Measurements from ENCODE around the gene FGA. TPM values are rescaled to one million over a fixed set of nuclear protein-coding genes. Genes with fewer than 3 reads are reported as not detected.

Gene FGA
- total and polyA plus RNA-seq, 9 of the 15 experiments (the other 6 are each of a cell fraction or from before 2014, with no cell fraction given) = 0.04 to 2.5 (median 0.07) TPM; not detected in 5

GRCh38 chr4:154569584-154569983, 21.0 kb downstream of the FGA start:
- Histone ChIP-seq H3K36me3 (ENCODE audit: control insufficient read depth, insufficient read depth, low read length) (no peaks in the 10 kb centered on the region), H2AFZ (ENCODE audit: low read depth, low read length) (peak overlapping the region; percentile 34; the same call in 1 of the 2 replicates), H3K27ac (ENCODE audit: extremely low read depth, low read depth, low read length) (no peak overlapping the region), H4K20me1 (replicated peaks; ENCODE audit: control insufficient read depth, insufficient read depth, low read length) (no peaks in the 10 kb centered on the region), H3K4me2 (ENCODE audit: insufficient read depth, low read length) (no peak overlapping the region), H3K4me3 (no peak overlapping the region), H3K9ac (ENCODE audit: insufficient read depth in 1 of 2, low read depth in 2 of 2, low read length in 2 of 2) (no peak overlapping the region), H3K9me3 (replicated peaks; ENCODE audit: control insufficient read depth, insufficient read depth, low read depth, low read length) (no peaks in the 10 kb centered on the region), H3K79me2 (ENCODE audit: control insufficient read depth, insufficient read depth, low read length) (no peaks in the 10 kb centered on the region), H3K27me3 (ENCODE audit: control insufficient read depth in 2 of 2, insufficient read depth in 2 of 2, low read length in 2 of 2) (no peaks in the 10 kb centered on the region), H3K9me1 (ENCODE audit: control insufficient read depth, insufficient read depth, low read length) (no peaks in the 10 kb centered on the region), H3K4me1 (replicated peaks in 1 of 2; ENCODE audit: control insufficient read depth in 2 of 2, insufficient read depth in 2 of 2, low read length in 2 of 2) (no peaks in the 10 kb centered on the region)
- DNase-seq (ENCODE audit: extremely low read depth in 1 of 4, low spot score in 3 of 4) (no peak), FAIRE-seq (no peak), ATAC-seq (no peak; the same call in 2 of the 3 replicates)
- CTCF ChIA-PET (ENCODE audit: low intra/inter-chr PET ratio) = no interaction called here
- WGBS (ENCODE audit: insufficient coverage, low coverage, missing lambda C conversion rate) = 11% methylated on average over 5 of the region's 5 CpGs
- no TSS peak for BruUV-seq (replicated peaks)
- in situ Hi-C loops (cut with MboI) (no loop called here), intact Hi-C loops (cut with micrococcal nuclease) (no loop called here)
- POLR2A ChIA-PET = interaction anchor here (0.6 to 1.8 kb wide), 3 partner anchors 10 to 17 kb away, joined by 3 to 5 read pairs (median 4); no protein-coding TSS in a partner anchor
- no peak for TF ChIP-seq ZNF830 (CRISPR knock-in tag; IDR thresholded peaks at IDR 0.05)
- no peak for TF ChIP-seq ZEB2 (IDR thresholded peaks at IDR 0.05)
- TF ChIP-seq PATZ1 (CRISPR knock-in tag; IDR thresholded peaks at IDR 0.05; ENCODE audit: borderline replicate concordance) = no peak

- Histone ChIP-seq H4K20me1 (replicated peaks; ENCODE audit: control insufficient read depth, insufficient read depth, low read length) (no peaks in the 10 kb centered on the region), H3K79me2 (ENCODE audit: control insufficient read depth, insufficient read depth, low read length) (no peaks in the 10 kb centered on the region), H3K9ac (ENCODE audit: insufficient read depth in 1 of 2, low read depth in 2 of 2, low read length in 2 of 2) (no peak overlapping the region), H3K27ac (ENCODE audit: extremely low read depth, low read depth, low read length) (no peak overlapping the region), H3K36me3 (ENCODE audit: control insufficient read depth, insufficient read depth, low read length) (no peaks in the 10 kb centered on the region), H3K9me1 (ENCODE audit: control insufficient read depth, insufficient read depth, low read length) (no peaks in the 10 kb centered on the region), H3K4me1 (replicated peaks in 1 of 2; ENCODE audit: control insufficient read depth in 2 of 2, insufficient read depth in 2 of 2, low read length in 2 of 2) (no peaks in the 10 kb centered on the region), H3K4me3 (no peak overlapping the region), H3K9me3 (replicated peaks; ENCODE audit: control insufficient read depth, insufficient read depth, low read depth, low read length) (no peaks in the 10 kb centered on the region), H3K4me2 (ENCODE audit: insufficient read depth, low read length) (no peak overlapping the region), H3K27me3 (ENCODE audit: control insufficient read depth in 2 of 2, insufficient read depth in 2 of 2, low read length in 2 of 2) (no peaks in the 10 kb centered on the region), H2AFZ (ENCODE audit: low read depth, low read length) (peak overlapping the region; percentile 34; the same call in 1 of the 2 replicates)
- no TSS peak for BruUV-seq (replicated peaks)
- in situ Hi-C loops (cut with MboI) = no loop called here
- intact Hi-C loops (cut with micrococcal nuclease) = no loop called here
- ATAC-seq (no peak), DNase-seq (ENCODE audit: extremely low read depth in 1 of 4, low spot score in 3 of 4) (no peak), FAIRE-seq (no peak)
- ChIA-PET POLR2A (interaction anchor here (0.6 to 1.8 kb wide), 3 partner anchors 9 to 17 kb away, joined by 3 to 5 read pairs (median 4); no protein-coding TSS in a partner anchor), CTCF (ENCODE audit: low intra/inter-chr PET ratio) (no interaction called here)
- WGBS (ENCODE audit: insufficient coverage, low coverage, missing lambda C conversion rate) = 4% methylated on average over 3 of the region's 3 CpGs
- TF ChIP-seq ZNF133 (CRISPR knock-in tag; IDR thresholded peaks at IDR 0.05) (no peak), SMARCA5 (IDR thresholded peaks at IDR 0.05) (no peak), ZBTB9 (CRISPR knock-in tag; IDR thresholded peaks at IDR 0.05) (no peak), NBN (IDR thresholded peaks at IDR 0.05; ENCODE audit: low read depth) (no peak), PTRF (tag; IDR thresholded peaks at IDR 0.05) (no peak), ZBED1 (IDR thresholded peaks at IDR 0.05) (no peak), ZNF184 (CRISPR knock-in tag; IDR thresholded peaks at IDR 0.05) (no peak), ZNF384 (IDR thresholded peaks at IDR 0.05; ENCODE audit: low read depth, low read length) (no peak), CAMTA2 (CRISPR knock-in tag; conservative IDR thresholded peaks at IDR 0.05) (no peak), TCF15 (CRISPR knock-in tag; IDR thresholded peaks at IDR 0.05) (no peak), PPARD (CRISPR knock-in tag; IDR thresholded peaks at IDR 0.05) (no peak), NCOA4 (IDR thresholded peaks at IDR 0.05; ENCODE audit: partially characterized antibody) (no peak), TBP (optimal IDR thresholded peaks at IDR 0.05; ENCODE audit: low read depth, low read length) (no peak)
Observed at GRCh38 chr4:154569028-154569427, 21.5 kb downstream of the FGA start.

All from K562 (cell line).